Measurements from ENCODE around the gene PVALEF. TPM values are rescaled to one million over a fixed set of nuclear protein-coding genes. Genes with fewer than 3 reads are reported as not detected.
"Not testable (repeated sequence)": the region's sequence is repeated elsewhere in the genome, so short reads cannot be mapped to it uniquely, and the experiment has no call there.

The PVALEF gene
- total and polyA plus RNA-seq, 9 donors = 0.21 to 1.4 (median 0.99) TPM

DNA sequence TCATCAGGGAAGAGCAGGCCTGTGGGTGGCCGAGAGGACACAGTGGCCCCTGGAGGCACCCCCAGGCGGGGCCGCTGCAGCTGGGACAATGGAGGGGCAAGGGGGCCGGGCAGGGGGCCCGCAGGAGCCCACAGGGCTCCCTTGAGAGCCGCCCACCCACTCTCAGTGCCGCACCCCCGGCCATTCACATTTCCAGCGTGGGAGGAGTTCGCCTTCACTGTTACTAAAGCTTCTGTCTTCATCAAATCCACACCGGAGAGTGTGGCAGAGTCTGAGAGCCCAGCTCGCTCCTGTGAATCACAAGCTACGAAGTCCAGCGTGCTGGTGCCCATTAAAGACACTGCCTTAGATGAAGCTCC is 20.9 kb upstream of the PVALEF start:
- 76% methylated on average over 13 of the region's 14 CpGs for WGBS (ENCODE audit: insufficient coverage)
- Histone ChIP-seq H3K4me1 (ENCODE audit: control insufficient read depth, insufficient read depth, low read length) (peaks cover 13% of the 10 kb centered on the region), H3K4me3 (ENCODE audit: low read length) (no peak overlapping the region), H3K27ac (ENCODE audit: low read length) (no peak overlapping the region), H3K9me3 (replicated peaks; ENCODE audit: control insufficient read depth, low read depth, low read length) (no peaks in the 10 kb centered on the region), H3K27me3 (ENCODE audit: control insufficient read depth, insufficient read depth, low read length) (peaks cover under 1% of the 10 kb centered on the region), H3K36me3 (ENCODE audit: control insufficient read depth, insufficient read depth, low read length) (no peaks in the 10 kb centered on the region)
- no peak for DNase-seq

GRCh38 chr17:81146208-81146607 is 19.1 kb upstream of the PVALEF start:
- not testable (repeated sequence) for DNase-seq; H3K4me3 ChIP-seq (ENCODE audit: low read length); H3K27ac ChIP-seq (ENCODE audit: low read length); H3K27me3 ChIP-seq (ENCODE audit: control insufficient read depth, insufficient read depth, low read length); H3K9me3 ChIP-seq (replicated peaks; ENCODE audit: control insufficient read depth, low read depth, low read length); H3K36me3 ChIP-seq (ENCODE audit: control insufficient read depth, insufficient read depth, low read length)
- H3K4me1 ChIP-seq (ENCODE audit: control insufficient read depth, insufficient read depth, low read length) = peaks cover 13% of the 10 kb centered on the region
- WGBS (ENCODE audit: insufficient coverage) = 80% methylated on average over 1 of the region's 10 CpGs

DNA sequence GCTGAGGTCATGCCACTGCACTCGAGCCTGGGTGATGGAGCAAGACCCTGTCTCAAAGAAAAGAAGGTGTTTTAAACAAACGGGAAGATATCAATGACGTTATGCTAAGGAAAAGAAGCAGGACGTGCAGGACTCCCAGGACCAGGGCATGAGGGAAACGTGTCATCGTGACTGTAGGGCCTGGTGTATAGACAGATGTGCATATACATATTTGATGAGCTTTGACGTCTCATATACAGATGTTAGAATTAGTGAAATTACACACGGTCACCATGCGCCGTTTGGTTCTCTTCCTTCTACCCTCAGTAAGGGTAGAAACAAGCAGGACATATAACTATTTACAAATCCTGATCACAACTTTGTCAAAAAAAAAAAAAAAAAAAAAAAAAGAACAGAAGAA is 17.6 kb upstream of the PVALEF start:
- no peak for DNase-seq
- Histone ChIP-seq H3K36me3 (ENCODE audit: control insufficient read depth, insufficient read depth, low read length) (no peaks in the 10 kb centered on the region), H3K9me3 (replicated peaks; ENCODE audit: control insufficient read depth, low read depth, low read length) (no peaks in the 10 kb centered on the region), H3K4me1 (ENCODE audit: control insufficient read depth, insufficient read depth, low read length) (peaks cover 9% of the 10 kb centered on the region), H3K4me3 (ENCODE audit: low read length) (no peak overlapping the region), H3K27me3 (ENCODE audit: control insufficient read depth, insufficient read depth, low read length) (peaks cover 2% of the 10 kb centered on the region), H3K27ac (ENCODE audit: low read length) (no peak overlapping the region)
- 66% methylated on average over 6 of the region's 10 CpGs for WGBS (ENCODE audit: insufficient coverage)

DNA sequence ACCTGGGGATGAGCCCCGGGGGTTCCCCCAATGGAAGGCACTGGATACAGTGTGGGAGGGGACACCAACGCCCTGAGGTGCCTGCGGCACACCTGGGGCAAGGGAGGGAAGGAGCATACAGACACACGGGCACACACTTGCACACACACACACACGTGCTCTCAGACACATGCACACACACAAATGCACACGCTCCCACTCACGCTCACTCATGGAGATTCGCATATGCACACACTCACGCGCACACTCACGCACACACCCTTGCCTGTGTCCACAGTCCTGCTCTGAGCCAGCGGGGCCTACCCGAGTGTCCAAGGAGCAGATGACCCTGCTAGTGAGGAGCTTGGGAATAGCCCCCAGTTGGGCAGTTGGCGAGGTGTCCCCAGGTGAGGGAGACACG is 16.7 kb upstream of the PVALEF start:
- no peak for DNase-seq
- 89% methylated on average over 11 of the region's 15 CpGs for WGBS (ENCODE audit: insufficient coverage)
- H3K27ac ChIP-seq (ENCODE audit: low read length) = no peak overlapping the region

DNA sequence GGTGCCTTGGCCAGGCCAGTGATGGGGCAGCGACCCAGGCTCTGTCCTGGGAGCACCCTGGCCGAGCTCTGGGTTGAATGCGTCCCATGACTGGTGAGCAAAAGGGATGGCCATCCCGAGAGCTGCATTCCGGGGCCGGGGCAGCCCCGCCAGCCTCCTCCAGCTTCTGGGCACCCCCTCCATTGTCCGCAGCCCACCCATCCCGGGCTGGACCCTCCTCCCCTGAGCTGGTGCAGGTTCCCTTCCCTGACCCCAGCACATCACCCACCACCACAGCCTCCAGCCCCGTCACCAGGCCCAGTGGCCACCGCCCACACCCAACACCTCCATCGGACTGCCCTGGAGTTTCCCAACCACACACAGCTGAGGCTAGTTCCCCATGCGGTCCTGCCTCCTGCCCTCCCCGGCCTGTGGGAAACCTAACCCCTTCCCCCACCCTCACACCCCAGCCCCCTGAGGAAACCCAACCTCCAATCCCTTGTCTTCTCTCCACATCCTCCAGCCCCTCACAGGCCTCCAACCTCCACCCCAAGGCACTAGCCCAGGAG is 16.2 kb upstream of the PVALEF start:
- no peaks in the 10 kb centered on the region for H3K9me3 ChIP-seq (replicated peaks; ENCODE audit: control insufficient read depth, low read depth, low read length)
- H3K27me3 ChIP-seq (ENCODE audit: control insufficient read depth, insufficient read depth, low read length) = peaks cover 2% of the 10 kb centered on the region
- DNase-seq = no peak
- no peaks in the 10 kb centered on the region for H3K36me3 ChIP-seq (ENCODE audit: control insufficient read depth, insufficient read depth, low read length)
- H3K4me1 ChIP-seq (ENCODE audit: control insufficient read depth, insufficient read depth, low read length) = peaks cover 6% of the 10 kb centered on the region
- H3K27ac ChIP-seq (ENCODE audit: low read length) = no peak overlapping the region
- H3K4me3 ChIP-seq (ENCODE audit: low read length) = no peak overlapping the region
- 66% methylated on average over 13 of the region's 14 CpGs for WGBS (ENCODE audit: insufficient coverage)

More for the DNA sequence above, 16.7 kb upstream of the PVALEF start:
- peaks cover 2% of the 10 kb centered on the region for H3K27me3 ChIP-seq (ENCODE audit: control insufficient read depth, insufficient read depth, low read length)
- H3K4me3 ChIP-seq (ENCODE audit: low read length) = no peak overlapping the region
- H3K36me3 ChIP-seq (ENCODE audit: control insufficient read depth, insufficient read depth, low read length) = no peaks in the 10 kb centered on the region
- peaks cover 4% of the 10 kb centered on the region for H3K4me1 ChIP-seq (ENCODE audit: control insufficient read depth, insufficient read depth, low read length)
- H3K9me3 ChIP-seq (replicated peaks; ENCODE audit: control insufficient read depth, low read depth, low read length) = no peaks in the 10 kb centered on the region

DNA sequence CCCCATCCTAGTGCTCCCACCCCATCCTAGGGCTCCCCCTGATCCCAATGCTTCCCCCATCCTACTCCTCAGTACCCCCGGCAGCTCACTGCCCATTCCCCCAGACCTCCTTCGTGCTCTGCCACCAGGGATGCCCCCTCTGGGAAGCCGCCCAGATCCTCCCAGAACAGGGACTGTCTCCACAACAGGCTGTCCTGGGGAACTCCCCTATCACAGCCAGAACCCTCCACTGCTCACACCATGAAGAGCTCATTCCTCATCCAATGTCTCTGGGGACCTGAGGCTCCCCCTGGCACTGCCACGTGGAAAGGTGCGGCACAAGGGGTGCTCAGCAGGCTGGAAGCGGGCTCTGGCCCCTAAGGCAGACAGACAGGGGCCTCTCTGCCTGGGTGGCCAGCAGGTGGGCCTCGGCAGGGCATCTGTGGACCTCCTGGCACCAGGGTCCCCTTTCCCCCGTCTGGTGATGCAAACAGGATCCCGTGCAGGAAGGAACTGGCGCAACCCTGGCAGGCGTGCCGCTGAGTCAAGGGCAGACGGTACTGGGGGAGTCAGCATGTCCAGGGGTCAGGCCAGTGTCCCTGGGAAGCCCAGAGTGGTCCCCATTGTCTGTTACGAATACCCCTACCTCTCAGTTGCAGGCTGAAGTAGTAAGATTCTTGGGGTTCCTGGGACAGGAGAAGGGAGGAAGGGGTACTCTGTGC is 14.8 kb upstream of the PVALEF start:
- Histone ChIP-seq H3K4me3 (ENCODE audit: low read length) (no peak overlapping the region), H3K36me3 (ENCODE audit: control insufficient read depth, insufficient read depth, low read length) (no peaks in the 10 kb centered on the region), H3K27me3 (ENCODE audit: control insufficient read depth, insufficient read depth, low read length) (peaks cover 2% of the 10 kb centered on the region), H3K9me3 (replicated peaks; ENCODE audit: control insufficient read depth, low read depth, low read length) (no peaks in the 10 kb centered on the region), H3K27ac (ENCODE audit: low read length) (no peak overlapping the region), H3K4me1 (ENCODE audit: control insufficient read depth, insufficient read depth, low read length) (peaks cover 6% of the 10 kb centered on the region)
- 78% methylated on average over 11 of the region's 14 CpGs for WGBS (ENCODE audit: insufficient coverage)
- DNase-seq = no peak

GRCh38 chr17:81151278-81151677 is 14.0 kb upstream of the PVALEF start:
- 78% methylated on average over 10 of the region's 13 CpGs for WGBS (ENCODE audit: insufficient coverage)
- DNase-seq = no peak
- Histone ChIP-seq H3K4me3 (ENCODE audit: low read length) (no peak overlapping the region), H3K36me3 (ENCODE audit: control insufficient read depth, insufficient read depth, low read length) (no peaks in the 10 kb centered on the region), H3K4me1 (ENCODE audit: control insufficient read depth, insufficient read depth, low read length) (peaks cover 6% of the 10 kb centered on the region), H3K27me3 (ENCODE audit: control insufficient read depth, insufficient read depth, low read length) (peaks cover 2% of the 10 kb centered on the region), H3K9me3 (replicated peaks; ENCODE audit: control insufficient read depth, low read depth, low read length) (no peaks in the 10 kb centered on the region), H3K27ac (ENCODE audit: low read length) (no peak overlapping the region)

- no CpG with 5 or more reads among the region's 8 CpGs for WGBS (ENCODE audit: insufficient coverage)
- Histone ChIP-seq H3K9me3 (replicated peaks; ENCODE audit: control insufficient read depth, low read depth, low read length) (no peaks in the 10 kb centered on the region), H3K4me3 (ENCODE audit: low read length) (no peak overlapping the region), H3K36me3 (ENCODE audit: control insufficient read depth, insufficient read depth, low read length) (no peaks in the 10 kb centered on the region), H3K27ac (ENCODE audit: low read length) (no peak overlapping the region), H3K27me3 (ENCODE audit: control insufficient read depth, insufficient read depth, low read length) (peaks cover 2% of the 10 kb centered on the region), H3K4me1 (ENCODE audit: control insufficient read depth, insufficient read depth, low read length) (peaks cover 6% of the 10 kb centered on the region)
- DNase-seq = no peak
These were observed 12.9 kb upstream of the PVALEF start for GRCh38 chr17:81152288-81152828.

DNA sequence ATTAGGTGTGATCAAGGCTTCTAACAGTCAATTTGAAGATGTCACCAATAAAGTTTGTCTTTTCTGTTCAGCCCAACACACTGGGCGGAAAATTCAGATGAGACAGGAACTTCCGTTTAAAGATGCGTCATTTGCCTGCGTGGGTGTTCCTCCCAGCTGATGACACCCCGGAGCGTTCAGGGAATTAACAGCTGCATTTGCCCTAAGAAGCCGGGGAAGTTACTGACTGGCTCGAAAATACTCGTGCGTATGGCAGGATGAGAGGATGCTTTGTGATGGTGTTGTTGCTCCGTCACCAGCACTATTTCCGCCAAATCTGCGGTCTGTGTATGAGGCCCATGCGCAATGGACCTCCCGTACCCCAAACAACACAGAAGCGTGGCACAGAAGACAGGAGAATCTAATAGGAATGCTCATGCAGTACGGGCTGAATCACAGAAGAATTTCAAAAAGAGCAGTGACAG is 11.9 kb upstream of the PVALEF start:
- Histone ChIP-seq H3K4me3 (ENCODE audit: low read length) (no peak overlapping the region), H3K4me1 (ENCODE audit: control insufficient read depth, insufficient read depth, low read length) (peaks cover 6% of the 10 kb centered on the region), H3K27me3 (ENCODE audit: control insufficient read depth, insufficient read depth, low read length) (peaks cover 2% of the 10 kb centered on the region), H3K36me3 (ENCODE audit: control insufficient read depth, insufficient read depth, low read length) (no peaks in the 10 kb centered on the region), H3K9me3 (replicated peaks; ENCODE audit: control insufficient read depth, low read depth, low read length) (no peaks in the 10 kb centered on the region), H3K27ac (ENCODE audit: low read length) (peak overlapping the region; percentile 59)
- WGBS (ENCODE audit: insufficient coverage) = 37% methylated on average over 7 of the region's 17 CpGs
- DNase-seq = peak; percentile 94

DNA sequence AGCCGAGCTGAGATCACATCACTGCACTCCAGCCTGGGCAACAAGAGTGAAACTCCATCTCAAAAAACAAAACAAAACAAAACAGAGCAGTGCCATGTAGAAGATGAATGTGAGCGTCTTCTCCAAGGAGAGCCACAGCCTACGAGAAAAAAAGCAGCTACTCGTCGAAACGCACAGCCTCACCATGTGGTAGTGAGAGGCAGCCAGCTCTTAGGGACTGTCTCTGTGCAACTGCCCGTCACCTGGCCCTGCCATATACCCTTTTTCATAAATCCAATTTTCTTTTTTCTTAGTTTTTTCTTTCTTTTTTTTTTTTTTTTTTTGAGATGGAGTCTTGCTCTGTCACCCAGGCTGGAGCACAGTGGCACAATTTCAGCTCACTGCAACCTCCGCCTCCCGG is 11.3 kb upstream of the PVALEF start:
- 81% methylated on average over 5 of the region's 9 CpGs for WGBS (ENCODE audit: insufficient coverage)

More for the DNA sequence above, 11.3 kb upstream of the PVALEF start:
- not testable (repeated sequence) for H3K4me3 ChIP-seq (ENCODE audit: low read length); H3K27me3 ChIP-seq (ENCODE audit: control insufficient read depth, insufficient read depth, low read length); H3K27ac ChIP-seq (ENCODE audit: low read length); H3K36me3 ChIP-seq (ENCODE audit: control insufficient read depth, insufficient read depth, low read length); H3K4me1 ChIP-seq (ENCODE audit: control insufficient read depth, insufficient read depth, low read length); H3K9me3 ChIP-seq (replicated peaks; ENCODE audit: control insufficient read depth, low read depth, low read length); DNase-seq

All from muscle of leg (tissue), 11 donors.